HG02642 (cell line): ENCODE results near the gene CREM.
"Not testable (repeated sequence)": the region's sequence is repeated elsewhere in the genome, so short reads cannot be mapped to it uniquely, and the experiment has no call there.

Experiments used
- ATAC-seq: cut with Tn5 transposase; IDR thresholded peaks from one replicate; pipeline ENCODE4 v1.9.1; 2021; ENCODE audit warnings: mild to moderate bottlenecking; ENCODE audit not compliant: unreplicated experiment, poor library complexity

Gene CREM

GRCh38 chr10:35126530-35127288 lies at the start of gene CREM:
Gene CREM (plus strand): TSS chr10:35126846. CDS start chr10:35137836, 10,990 bp downstream.
- peak; percentile 78 for ATAC-seq

DNA sequence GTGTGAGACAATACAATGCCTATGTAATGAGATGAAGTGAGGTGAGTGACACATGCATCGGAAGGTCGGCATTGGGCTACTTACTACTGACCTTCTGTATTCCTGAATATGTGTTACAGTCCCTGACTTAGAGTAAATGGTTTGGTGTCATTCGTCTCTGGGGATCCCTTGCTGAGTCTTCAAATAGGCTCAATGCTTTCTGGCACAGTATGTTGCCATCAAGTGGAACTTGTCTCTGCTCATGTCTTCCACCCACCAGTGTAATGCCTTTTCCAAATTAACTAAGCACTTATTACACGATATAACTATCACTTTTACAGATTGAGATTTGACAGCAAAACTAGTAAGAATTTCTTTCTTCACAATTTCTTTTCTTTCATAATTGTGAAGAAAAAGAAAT lies 47.4 kb upstream of the CREM start:
- ATAC-seq, result no peak

DNA sequence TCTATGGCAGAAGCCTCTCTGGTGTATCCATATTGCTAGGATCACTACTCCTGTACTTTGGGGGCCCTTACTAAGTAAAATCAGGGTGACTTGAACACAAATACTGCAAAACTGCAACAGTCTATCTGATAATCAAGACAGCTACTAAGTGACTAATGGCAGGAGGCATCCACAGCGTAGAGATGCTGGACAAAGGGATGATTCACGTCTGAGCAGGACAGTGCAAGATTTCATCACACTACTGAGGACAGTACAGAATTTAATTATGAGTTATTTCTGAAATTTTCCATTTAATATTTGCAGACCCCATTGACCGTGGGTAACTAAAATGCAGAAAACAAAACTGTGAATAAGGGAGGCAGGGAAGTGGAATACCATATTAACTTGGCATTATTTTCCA lies 46.9 kb upstream of the CREM start:
- ATAC-seq, result no peak

- ATAC-seq, result not testable (repeated sequence)
Observed at GRCh38 chr10:35080261-35080660, 46.4 kb upstream of the CREM start.

GRCh38 chr10:35083242-35083641 lies 43.4 kb upstream of the CREM start:
- no peak for ATAC-seq

GRCh38 chr10:35089611-35090161 lies 37.0 kb upstream of the CREM start:
- peak; percentile 34 for ATAC-seq

GRCh38 chr10:35090162-35090954 lies 36.3 kb upstream of the CREM start, which contains the start of gene CUL2:
Gene CUL2 (minus strand): TSS chr10:35090341. CDS start chr10:35071317, 19,024 bp downstream.
- ATAC-seq, result peak; percentile 97

DNA sequence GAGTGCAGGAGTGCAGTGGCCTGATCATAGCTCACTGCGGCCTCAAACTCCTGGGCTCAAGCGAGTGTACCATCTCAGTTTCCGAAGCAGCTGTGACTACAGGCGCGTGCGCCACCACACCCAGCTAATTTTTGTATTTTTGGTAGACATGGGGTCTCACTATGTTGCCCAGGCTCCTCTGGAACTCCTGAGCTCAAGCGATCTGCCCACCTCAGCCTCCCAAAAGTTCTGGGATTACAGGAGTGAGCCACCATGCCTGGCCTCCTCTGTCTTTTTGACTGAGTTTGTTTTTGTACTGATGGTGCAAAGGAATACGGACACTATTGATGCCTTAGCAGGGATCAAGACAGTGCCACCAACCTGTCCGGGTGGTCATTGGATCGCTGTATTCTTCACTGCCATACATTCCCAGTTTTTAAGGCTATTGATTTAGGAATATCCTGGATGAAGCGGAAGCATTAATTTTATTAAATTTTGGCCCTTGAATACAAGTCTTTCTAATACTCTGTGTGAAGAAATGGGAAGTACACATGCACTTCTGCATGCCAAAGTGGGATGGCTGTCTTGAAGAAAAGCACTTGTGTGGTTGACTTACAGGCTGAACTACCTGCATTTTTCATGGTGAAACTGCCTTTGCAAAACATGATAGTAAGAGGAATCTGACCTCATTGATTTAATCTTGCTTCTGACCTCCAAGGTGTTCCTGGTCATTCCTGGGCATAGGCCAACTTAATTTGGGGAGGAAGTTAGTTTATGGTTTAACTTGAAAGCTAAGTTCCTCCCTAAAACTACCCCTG lies 34.5 kb upstream of the CREM start:
- ATAC-seq, result no peak

- ATAC-seq, result no peak
Observed at GRCh38 chr10:35092851-35093250, 33.8 kb upstream of the CREM start.

- ATAC-seq, result no peak
Observed at GRCh38 chr10:35096312-35096711, 30.3 kb upstream of the CREM start.

- ATAC-seq, result no peak
Observed at GRCh38 chr10:35097510-35097909, 29.1 kb upstream of the CREM start.

- ATAC-seq, result no peak
Observed at GRCh38 chr10:35103882-35104281, 22.8 kb upstream of the CREM start.

DNA sequence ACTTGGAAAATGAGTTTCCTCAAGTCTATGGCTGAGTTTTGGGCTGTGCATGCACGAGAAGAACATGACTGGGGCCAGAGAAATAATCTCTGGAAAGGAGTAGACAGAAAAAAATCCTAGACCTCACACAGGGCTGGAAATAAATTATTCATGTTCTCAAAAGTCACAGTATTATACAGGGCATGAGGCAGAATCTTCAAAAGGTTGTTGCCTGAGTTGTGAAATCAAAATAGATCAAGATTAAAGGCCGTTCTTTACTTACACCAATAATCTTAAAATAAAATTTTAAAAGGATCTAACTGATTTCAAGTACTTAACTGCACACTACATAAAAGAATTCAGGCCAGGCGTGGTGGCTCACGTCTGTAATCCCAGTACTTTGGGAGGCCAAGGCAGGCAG lies 14.1 kb upstream of the CREM start:
- ATAC-seq, result no peak

- ATAC-seq, result no peak
Observed at GRCh38 chr10:35119378-35119777, 7.3 kb upstream of the CREM start.

DNA sequence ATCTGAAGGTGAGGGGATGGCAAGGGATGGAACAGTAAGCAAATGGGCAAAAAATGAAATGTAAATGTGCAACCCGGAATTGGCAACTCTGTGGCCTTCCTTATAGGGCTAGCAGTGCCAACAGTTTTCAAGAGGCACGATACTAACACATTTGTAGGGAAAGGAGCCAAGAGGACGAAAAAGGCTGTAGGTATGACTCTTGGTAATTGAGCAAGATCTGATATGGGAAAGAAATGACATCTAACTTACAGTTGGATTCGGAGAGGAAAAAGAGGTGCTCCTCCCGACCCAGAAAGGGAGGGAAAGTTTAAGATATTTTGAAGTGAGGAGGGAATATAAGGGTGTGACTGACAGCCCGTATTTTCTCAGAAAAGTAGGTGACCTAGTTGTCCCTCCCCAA lies 2.1 kb upstream of the CREM start:
- no peak for ATAC-seq

DNA sequence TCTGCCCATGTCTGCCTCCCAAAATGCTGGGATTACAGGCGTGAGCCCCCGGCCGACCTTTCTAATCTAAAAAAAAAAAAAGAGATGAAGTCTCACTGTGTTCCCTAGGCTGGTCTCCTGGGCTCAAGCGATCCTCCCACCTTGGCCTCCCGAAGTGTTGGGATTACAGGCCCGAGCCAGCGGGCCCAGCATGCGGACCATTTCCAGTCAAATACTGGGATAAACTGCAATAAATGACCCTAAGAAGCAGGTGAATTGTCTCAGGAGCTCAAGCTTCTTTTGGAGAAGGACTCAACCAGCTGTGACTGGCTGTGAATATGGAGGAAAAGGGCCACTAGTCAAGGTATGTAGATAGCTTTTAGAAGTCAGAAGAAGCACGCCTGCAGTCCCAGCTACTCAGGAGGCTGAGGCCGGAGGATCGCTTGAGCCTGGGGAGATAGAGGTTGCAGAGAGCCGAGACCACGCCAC lies 550 bp upstream of the CREM start:
- no peak for ATAC-seq

GRCh38 chr10:35127289-35127891 lies 744 bp downstream of the CREM start:
- ATAC-seq, result peak; percentile 16

DNA sequence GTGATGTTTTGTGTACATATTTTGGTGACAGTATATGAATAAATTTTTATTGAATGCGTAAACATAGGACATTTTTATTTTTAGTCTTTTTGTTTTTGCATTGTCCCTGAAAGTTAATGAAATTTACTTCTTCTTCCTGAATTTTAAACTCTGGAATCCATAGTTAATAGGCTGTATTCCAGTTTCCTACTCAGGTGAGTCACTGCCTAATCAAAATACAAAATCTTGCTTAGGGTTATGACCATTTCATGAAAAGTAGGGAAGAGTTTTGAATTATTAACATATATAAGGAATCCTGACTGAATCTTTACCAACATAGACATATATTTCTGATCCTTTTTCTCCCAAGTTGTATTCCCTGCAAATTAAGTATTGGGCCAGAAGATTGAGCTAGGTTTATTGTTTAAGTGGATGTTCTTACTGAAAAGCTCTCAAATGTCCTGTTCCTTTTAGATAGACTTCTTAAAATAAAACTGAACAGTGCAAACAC lies 2.6 kb downstream of the CREM start:
- no peak for ATAC-seq

DNA sequence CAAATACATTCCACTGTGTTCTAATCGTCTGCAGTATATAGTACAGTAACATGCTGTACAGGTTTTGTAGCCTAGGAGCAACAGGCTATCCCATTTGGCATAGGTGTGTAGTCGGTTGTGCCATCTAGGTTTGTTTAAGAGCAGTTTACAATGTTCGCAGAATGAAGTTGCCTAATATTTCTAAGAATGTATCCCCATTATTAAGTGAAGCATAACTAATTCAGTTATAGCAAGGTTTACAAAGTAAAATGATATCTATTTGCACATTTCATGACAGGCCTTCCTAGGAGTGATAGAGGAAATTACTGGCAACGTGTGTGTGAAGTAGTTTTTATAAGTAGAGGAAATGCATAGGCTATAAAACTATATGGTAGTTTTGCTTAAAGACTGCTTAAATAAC lies 4.0 kb downstream of the CREM start:
- no peak for ATAC-seq

- no peak for ATAC-seq
Observed at GRCh38 chr10:35132727-35133126, 6.1 kb downstream of the CREM start.
